ENCODE measurements around the gene SFT2D1. TPM values are rescaled to one million over a fixed set of nuclear protein-coding genes. Genes with fewer than 3 reads are reported as not detected.

Gene SFT2D1
- total RNA-seq, 1 experiment from 2014 or later: 54.1 TPM

GRCh38 chr6:166285233-166285632, 57.1 kb downstream of the SFT2D1 start:
- TF ChIP-seq REST (IDR thresholded peaks at IDR 0.05; ENCODE audit: insufficient read depth in 1 of 2, low read depth in 2 of 2, low read length in 1 of 2) (no peak), TCF7L2 (IDR thresholded peaks at IDR 0.05; ENCODE audit: low read depth, low read length) (no peak), CTCF (IDR thresholded peaks at IDR 0.05) (no peak), POLR2AphosphoS5 (IDR thresholded peaks at IDR 0.05; ENCODE audit: low read depth, low read length) (no peak), SIN3A (IDR thresholded peaks at IDR 0.05; ENCODE audit: borderline replicate concordance, insufficient read depth, low read depth, low read length) (no peak)
- CTCF ChIA-PET: no interaction called here
- H3K27ac ChIP-seq (ENCODE audit: low read length): no peak overlapping the region
- POLR2A ChIA-PET: no interaction called here
- no TSS peak for BruUV-seq (replicated peaks)
- DNase-seq (ENCODE audit: low read depth, low spot score) (no peak), ATAC-seq (no peak)
- no peaks in the 10 kb centered on the region for H3K36me3 ChIP-seq (ENCODE audit: control insufficient read depth, insufficient read depth, low read length)
- no peak overlapping the region for H3K4me3 ChIP-seq (ENCODE audit: low read depth in 2 of 2, low read length in 2 of 2)
- no peaks in the 10 kb centered on the region for H3K9me3 ChIP-seq (ENCODE audit: control insufficient read depth, insufficient read depth, low read depth, low read length)
- H3K4me1 ChIP-seq (ENCODE audit: control insufficient read depth, insufficient read depth, low read length): no peaks in the 10 kb centered on the region
- in situ Hi-C loops (cut with HindIII; ENCODE audit: low pct_unique_long_range_greater_than_20kb, low sequenced_read_pairs): no loop called here
- peaks cover 5% of the 10 kb centered on the region; the same call in 1 of the 2 replicates for H3K27me3 ChIP-seq (ENCODE audit: control insufficient read depth, insufficient read depth, low read length)
- intact Hi-C loops (cut with micrococcal nuclease; ENCODE audit: unreplicated experiment): no loop called here

GRCh38 chr6:166284640-166285039, 57.7 kb downstream of the SFT2D1 start:
- no peak for ATAC-seq
- BruUV-seq (replicated peaks): no TSS peak
- CTCF ChIA-PET: no interaction called here
- intact Hi-C loops (cut with micrococcal nuclease; ENCODE audit: unreplicated experiment) (no loop called here), in situ Hi-C loops (cut with HindIII; ENCODE audit: low pct_unique_long_range_greater_than_20kb, low sequenced_read_pairs) (no loop called here)
- H3K4me3 ChIP-seq (ENCODE audit: low read depth in 2 of 2, low read length in 2 of 2): no peak overlapping the region
- TF ChIP-seq CTCF (IDR thresholded peaks at IDR 0.05) (no peak), SIN3A (IDR thresholded peaks at IDR 0.05; ENCODE audit: borderline replicate concordance, insufficient read depth, low read depth, low read length) (no peak), POLR2AphosphoS5 (IDR thresholded peaks at IDR 0.05; ENCODE audit: low read depth, low read length) (no peak), TCF7L2 (IDR thresholded peaks at IDR 0.05; ENCODE audit: low read depth, low read length) (no peak), REST (IDR thresholded peaks at IDR 0.05; ENCODE audit: insufficient read depth in 1 of 2, low read depth in 2 of 2, low read length in 1 of 2) (no peak)
- POLR2A ChIA-PET: no interaction called here
- no peaks in the 10 kb centered on the region for H3K9me3 ChIP-seq (ENCODE audit: control insufficient read depth, insufficient read depth, low read depth, low read length)
- H3K4me1 ChIP-seq (ENCODE audit: control insufficient read depth, insufficient read depth, low read length): no peaks in the 10 kb centered on the region
- H3K27ac ChIP-seq (ENCODE audit: low read length): no peak overlapping the region
- DNase-seq (ENCODE audit: low read depth, low spot score): no peak
- H3K27me3 ChIP-seq (ENCODE audit: control insufficient read depth, insufficient read depth, low read length): peaks cover 4% of the 10 kb centered on the region; the same call in 1 of the 2 replicates
- no peaks in the 10 kb centered on the region for H3K36me3 ChIP-seq (ENCODE audit: control insufficient read depth, insufficient read depth, low read length)

All from Panc1 (cell line).